ENCODE results near the gene COX4I2.
"Not testable (repeated sequence)": the region's sequence is repeated elsewhere in the genome, so short reads cannot be mapped to it uniquely, and the experiment has no call there.

DNA sequence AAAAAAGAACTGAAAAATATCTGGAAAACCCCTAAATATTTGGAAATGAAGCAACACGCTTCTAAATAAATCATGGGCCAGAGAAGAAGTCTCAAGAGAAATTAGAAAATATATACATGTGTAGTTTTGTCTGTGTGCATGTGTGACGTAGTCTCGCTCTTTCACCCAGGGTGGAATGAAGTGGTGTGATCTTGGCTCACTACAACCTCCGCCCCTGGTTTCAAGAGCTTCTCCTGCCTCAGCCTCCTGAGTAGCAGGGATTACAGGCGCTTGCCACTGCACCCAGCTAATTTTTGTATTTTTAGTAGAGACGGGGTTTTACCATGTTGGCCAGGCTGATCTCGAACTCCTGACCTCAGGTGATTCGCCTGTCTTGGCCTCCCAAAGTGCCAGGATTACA is 11.2 kb upstream of the COX4I2 start:
- TF ChIP-seq, protein P1, sequence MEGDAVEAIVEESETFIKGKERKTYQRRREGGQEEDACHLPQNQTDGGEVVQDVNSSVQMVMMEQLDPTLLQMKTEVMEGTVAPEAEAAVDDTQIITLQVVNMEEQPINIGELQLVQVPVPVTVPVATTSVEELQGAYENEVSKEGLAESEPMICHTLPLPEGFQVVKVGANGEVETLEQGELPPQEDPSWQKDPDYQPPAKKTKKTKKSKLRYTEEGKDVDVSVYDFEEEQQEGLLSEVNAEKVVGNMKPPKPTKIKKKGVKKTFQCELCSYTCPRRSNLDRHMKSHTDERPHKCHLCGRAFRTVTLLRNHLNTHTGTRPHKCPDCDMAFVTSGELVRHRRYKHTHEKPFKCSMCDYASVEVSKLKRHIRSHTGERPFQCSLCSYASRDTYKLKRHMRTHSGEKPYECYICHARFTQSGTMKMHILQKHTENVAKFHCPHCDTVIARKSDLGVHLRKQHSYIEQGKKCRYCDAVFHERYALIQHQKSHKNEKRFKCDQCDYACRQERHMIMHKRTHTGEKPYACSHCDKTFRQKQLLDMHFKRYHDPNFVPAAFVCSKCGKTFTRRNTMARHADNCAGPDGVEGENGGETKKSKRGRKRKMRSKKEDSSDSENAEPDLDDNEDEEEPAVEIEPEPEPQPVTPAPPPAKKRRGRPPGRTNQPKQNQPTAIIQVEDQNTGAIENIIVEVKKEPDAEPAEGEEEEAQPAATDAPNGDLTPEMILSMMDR (IDR thresholded peaks at IDR 0.05; ENCODE audit: low read depth, low read length, poor library complexity, severe bottlenecking) = not testable (repeated sequence)
- not testable (repeated sequence) for TF ChIP-seq EZH2phosphoT487 (IDR thresholded peaks at IDR 0.05; ENCODE audit: borderline replicate concordance, low read length)
